HepG2 (cell line): ENCODE measurements around the gene TTLL13. TPM values are rescaled to one million over a fixed set of nuclear protein-coding genes. Genes with fewer than 3 reads are reported as not detected.
A peak's percentile ranks its signal among the peaks of the same experiment; 100 is the strongest.

Experiments used
- KLF16 ChIP-seq, 2 experiments: sonication (generic) in 1 of 2; formaldehyde crosslinking in 1 of 2; IDR thresholded peaks; 2 replicates each; pipeline versions ENCODE4 v1.6.1 to v1.8.0; 2016 to 2023; ENCODE audit warnings: missing genetic modification reagents in 2 of 2, missing compliant biosample characterization in 1 of 2
- SAP130 ChIP-seq: IDR thresholded peaks from 2 replicates; pipeline ENCODE4 v1.6.1; 2016; ENCODE audit warnings: low read depth
- SNAPC2 ChIP-seq: sonication (generic); formaldehyde crosslinking; IDR thresholded peaks from 2 replicates; pipeline ENCODE4 v1.8.1; 2022; ENCODE audit warnings: mild to moderate bottlenecking, missing genetic modification reagents
- polyA plus RNA-seq, 8 experiments: library from polyadenylated mRNA; depleted of rRNA in 3 of 8; stranded (reverse) in 7 of 8; unstranded in 1 of 8; fragments of >200 nt; fragmentation: Illumina TruSeq in 4 of 8; extraction: Trizol in 4 of 8; gene quantifications; 2 replicates each; pipeline versions ENCODE4 v1.2.1 to v1.2.3, GENCODE V29; 2011 to 2016; ENCODE audit warnings: low read depth in 4 of 8, missing spikeins in 1 of 8, mixed read lengths in 1 of 8; ENCODE audit not compliant: insufficient read depth in 1 of 8
- total RNA-seq, 5 experiments: library from RNA; depleted of rRNA; stranded (reverse); fragments of >200 nt; fragmentation: Illumina TruSeq; extraction: Trizol; gene quantifications; 2 replicates each; pipeline ENCODE4 v1.2.3, GENCODE V29; 2016; ENCODE audit warnings: low read depth in 1 of 5
- TF ChIP-seq, protein P1 (sequence below): sonication (generic); formaldehyde crosslinking; IDR thresholded peaks from 2 replicates; pipeline ENCODE4 v1.5.0; 2020; ENCODE audit warnings: mild to moderate bottlenecking, missing genetic modification reagents, borderline replicate concordance
- TF ChIP-seq, protein P2 (sequence below): sonication (generic); formaldehyde crosslinking; IDR thresholded peaks from 2 replicates; pipeline ENCODE4 v1.5.0; 2020; ENCODE audit warnings: missing genetic modification reagents, mild to moderate bottlenecking, borderline replicate concordance
- TF ChIP-seq, protein P3 (sequence below): sonication (generic); formaldehyde crosslinking; IDR thresholded peaks from 2 replicates; pipeline ENCODE4 v1.4.0; 2020; ENCODE audit warnings: missing genetic modification reagents, borderline replicate concordance
- TF ChIP-seq, protein P4 (sequence below): IDR thresholded peaks from 2 replicates; pipeline ENCODE4 v1.4.0; 2020; ENCODE audit warnings: mild to moderate bottlenecking, missing genetic modification reagents
- TF ChIP-seq, protein P5 (sequence below): sonication (generic); formaldehyde crosslinking; IDR thresholded peaks from 2 replicates; pipeline ENCODE4 v1.8.1; 2023; ENCODE audit warnings: missing genetic modification reagents, mild to moderate bottlenecking, borderline replicate concordance

TTLL13 gene
- total and polyA plus RNA-seq, 2 of the 13 experiments (the other 11 are each of a cell fraction or from before 2014, with no cell fraction given): 0.07 to 0.29 TPM

DNA sequence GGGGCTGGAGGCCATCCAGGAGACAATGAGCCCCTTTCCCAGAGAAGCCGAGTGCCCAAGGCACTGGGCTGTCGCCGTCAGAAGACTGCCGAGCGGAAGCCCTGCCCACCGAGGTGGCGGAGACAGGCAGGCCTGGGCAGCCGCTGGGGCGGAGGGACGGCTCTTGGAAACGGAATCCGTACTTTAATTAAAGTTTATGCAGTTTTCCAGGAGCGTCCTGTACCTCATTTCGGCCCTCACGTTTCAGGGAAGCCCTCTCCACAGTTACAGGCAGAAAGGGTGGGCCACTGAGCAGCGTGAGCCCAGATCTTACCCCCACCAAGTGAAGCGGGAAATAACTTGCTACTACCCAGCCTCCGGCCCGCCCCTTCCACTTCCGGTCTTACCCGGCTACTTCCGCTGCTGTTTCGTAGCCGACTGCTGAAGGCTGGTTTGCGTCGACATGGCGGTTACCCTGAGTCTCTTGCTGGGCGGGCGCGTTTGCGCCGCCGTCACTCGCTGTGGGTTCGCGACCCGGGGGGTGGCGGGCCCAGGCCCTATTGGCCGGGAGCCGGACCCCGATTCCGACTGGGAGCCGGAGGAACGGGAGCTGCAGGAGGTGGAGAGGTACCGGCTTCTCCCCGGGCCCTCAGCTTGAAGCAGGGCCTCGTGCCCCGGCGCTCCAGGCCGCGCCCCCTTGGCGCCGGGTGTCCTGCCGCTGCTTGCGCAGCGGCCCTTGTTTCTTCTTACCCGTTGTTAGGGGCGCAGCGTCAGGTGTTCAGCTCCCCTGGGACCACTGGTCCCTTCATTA is 16.1 kb downstream of the TTLL13 start, which contains the start of gene NGRN (continued):
- TF ChIP-seq, protein P1, sequence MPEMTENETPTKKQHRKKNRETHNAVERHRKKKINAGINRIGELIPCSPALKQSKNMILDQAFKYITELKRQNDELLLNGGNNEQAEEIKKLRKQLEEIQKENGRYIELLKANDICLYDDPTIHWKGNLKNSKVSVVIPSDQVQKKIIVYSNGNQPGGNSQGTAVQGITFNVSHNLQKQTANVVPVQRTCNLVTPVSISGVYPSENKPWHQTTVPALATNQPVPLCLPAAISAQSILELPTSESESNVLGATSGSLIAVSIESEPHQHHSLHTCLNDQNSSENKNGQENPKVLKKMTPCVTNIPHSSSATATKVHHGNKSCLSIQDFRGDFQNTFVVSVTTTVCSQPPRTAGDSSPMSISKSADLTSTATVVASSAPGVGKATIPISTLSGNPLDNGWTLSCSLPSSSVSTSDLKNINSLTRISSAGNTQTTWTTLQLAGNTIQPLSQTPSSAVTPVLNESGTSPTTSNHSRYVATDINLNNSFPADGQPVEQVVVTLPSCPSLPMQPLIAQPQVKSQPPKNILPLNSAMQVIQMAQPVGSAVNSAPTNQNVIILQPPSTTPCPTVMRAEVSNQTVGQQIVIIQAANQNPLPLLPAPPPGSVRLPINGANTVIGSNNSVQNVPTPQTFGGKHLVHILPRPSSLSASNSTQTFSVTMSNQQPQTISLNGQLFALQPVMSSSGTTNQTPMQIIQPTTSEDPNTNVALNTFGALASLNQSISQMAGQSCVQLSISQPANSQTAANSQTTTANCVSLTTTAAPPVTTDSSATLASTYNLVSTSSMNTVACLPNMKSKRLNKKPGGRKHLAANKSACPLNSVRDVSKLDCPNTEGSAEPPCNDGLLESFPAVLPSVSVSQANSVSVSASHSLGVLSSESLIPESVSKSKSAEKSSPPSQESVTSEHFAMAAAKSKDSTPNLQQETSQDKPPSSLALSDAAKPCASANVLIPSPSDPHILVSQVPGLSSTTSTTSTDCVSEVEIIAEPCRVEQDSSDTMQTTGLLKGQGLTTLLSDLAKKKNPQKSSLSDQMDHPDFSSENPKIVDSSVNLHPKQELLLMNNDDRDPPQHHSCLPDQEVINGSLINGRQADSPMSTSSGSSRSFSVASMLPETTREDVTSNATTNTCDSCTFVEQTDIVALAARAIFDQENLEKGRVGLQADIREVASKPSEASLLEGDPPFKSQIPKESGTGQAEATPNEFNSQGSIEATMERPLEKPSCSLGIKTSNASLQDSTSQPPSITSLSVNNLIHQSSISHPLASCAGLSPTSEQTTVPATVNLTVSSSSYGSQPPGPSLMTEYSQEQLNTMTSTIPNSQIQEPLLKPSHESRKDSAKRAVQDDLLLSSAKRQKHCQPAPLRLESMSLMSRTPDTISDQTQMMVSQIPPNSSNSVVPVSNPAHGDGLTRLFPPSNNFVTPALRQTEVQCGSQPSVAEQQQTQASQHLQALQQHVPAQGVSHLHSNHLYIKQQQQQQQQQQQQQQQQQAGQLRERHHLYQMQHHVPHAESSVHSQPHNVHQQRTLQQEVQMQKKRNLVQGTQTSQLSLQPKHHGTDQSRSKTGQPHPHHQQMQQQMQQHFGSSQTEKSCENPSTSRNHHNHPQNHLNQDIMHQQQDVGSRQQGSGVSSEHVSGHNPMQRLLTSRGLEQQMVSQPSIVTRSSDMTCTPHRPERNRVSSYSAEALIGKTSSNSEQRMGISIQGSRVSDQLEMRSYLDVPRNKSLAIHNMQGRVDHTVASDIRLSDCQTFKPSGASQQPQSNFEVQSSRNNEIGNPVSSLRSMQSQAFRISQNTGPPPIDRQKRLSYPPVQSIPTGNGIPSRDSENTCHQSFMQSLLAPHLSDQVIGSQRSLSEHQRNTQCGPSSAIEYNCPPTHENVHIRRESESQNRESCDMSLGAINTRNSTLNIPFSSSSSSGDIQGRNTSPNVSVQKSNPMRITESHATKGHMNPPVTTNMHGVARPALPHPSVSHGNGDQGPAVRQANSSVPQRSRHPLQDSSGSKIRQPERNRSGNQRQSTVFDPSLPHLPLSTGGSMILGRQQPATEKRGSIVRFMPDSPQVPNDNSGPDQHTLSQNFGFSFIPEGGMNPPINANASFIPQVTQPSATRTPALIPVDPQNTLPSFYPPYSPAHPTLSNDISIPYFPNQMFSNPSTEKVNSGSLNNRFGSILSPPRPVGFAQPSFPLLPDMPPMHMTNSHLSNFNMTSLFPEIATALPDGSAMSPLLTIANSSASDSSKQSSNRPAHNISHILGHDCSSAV (CRISPR knock-in tag): peak; percentile 65; the same call in 1 of the 2 replicates
- TF ChIP-seq, protein P2, sequence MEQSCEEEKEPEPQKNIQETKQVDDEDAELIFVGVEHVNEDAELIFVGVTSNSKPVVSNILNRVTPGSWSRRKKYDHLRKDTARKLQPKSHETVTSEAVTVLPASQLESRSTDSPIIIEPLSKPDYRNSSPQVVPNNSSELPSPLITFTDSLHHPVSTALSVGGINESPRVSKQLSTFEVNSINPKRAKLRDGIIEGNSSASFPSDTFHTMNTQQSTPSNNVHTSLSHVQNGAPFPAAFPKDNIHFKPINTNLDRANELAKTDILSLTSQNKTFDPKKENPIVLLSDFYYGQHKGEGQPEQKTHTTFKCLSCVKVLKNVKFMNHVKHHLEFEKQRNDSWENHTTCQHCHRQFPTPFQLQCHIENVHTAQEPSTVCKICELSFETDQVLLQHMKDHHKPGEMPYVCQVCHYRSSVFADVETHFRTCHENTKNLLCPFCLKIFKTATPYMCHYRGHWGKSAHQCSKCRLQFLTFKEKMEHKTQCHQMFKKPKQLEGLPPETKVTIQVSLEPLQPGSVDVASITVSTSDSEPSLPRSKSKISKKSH (CRISPR knock-in tag): peak; percentile 57; the same call in 1 of the 2 replicates
- TF ChIP-seq, protein P3, sequence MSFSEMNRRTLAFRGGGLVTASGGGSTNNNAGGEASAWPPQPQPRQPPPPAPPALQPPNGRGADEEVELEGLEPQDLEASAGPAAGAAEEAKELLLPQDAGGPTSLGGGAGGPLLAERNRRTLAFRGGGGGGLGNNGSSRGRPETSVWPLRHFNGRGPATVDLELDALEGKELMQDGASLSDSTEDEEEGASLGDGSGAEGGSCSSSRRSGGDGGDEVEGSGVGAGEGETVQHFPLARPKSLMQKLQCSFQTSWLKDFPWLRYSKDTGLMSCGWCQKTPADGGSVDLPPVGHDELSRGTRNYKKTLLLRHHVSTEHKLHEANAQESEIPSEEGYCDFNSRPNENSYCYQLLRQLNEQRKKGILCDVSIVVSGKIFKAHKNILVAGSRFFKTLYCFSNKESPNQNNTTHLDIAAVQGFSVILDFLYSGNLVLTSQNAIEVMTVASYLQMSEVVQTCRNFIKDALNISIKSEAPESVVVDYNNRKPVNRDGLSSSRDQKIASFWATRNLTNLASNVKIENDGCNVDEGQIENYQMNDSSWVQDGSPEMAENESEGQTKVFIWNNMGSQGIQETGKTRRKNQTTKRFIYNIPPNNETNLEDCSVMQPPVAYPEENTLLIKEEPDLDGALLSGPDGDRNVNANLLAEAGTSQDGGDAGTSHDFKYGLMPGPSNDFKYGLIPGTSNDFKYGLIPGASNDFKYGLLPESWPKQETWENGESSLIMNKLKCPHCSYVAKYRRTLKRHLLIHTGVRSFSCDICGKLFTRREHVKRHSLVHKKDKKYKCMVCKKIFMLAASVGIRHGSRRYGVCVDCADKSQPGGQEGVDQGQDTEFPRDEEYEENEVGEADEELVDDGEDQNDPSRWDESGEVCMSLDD (CRISPR knock-in tag): peak; percentile 42; the same call in 1 of the 2 replicates
- TF ChIP-seq, protein P4, sequence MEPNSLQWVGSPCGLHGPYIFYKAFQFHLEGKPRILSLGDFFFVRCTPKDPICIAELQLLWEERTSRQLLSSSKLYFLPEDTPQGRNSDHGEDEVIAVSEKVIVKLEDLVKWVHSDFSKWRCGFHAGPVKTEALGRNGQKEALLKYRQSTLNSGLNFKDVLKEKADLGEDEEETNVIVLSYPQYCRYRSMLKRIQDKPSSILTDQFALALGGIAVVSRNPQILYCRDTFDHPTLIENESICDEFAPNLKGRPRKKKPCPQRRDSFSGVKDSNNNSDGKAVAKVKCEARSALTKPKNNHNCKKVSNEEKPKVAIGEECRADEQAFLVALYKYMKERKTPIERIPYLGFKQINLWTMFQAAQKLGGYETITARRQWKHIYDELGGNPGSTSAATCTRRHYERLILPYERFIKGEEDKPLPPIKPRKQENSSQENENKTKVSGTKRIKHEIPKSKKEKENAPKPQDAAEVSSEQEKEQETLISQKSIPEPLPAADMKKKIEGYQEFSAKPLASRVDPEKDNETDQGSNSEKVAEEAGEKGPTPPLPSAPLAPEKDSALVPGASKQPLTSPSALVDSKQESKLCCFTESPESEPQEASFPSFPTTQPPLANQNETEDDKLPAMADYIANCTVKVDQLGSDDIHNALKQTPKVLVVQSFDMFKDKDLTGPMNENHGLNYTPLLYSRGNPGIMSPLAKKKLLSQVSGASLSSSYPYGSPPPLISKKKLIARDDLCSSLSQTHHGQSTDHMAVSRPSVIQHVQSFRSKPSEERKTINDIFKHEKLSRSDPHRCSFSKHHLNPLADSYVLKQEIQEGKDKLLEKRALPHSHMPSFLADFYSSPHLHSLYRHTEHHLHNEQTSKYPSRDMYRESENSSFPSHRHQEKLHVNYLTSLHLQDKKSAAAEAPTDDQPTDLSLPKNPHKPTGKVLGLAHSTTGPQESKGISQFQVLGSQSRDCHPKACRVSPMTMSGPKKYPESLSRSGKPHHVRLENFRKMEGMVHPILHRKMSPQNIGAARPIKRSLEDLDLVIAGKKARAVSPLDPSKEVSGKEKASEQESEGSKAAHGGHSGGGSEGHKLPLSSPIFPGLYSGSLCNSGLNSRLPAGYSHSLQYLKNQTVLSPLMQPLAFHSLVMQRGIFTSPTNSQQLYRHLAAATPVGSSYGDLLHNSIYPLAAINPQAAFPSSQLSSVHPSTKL (CRISPR knock-in tag): peak; percentile 56
- TF ChIP-seq SNAPC2 (CRISPR knock-in tag) (peak; percentile 87; the same call in 1 of the 2 replicates), SAP130 (peak; percentile 95), KLF16 (CRISPR knock-in tag; IDR thresholded peaks at IDR 0.05) (peak in 1 of 2 experiments; percentile 79; a peak in 2 of 4 replicates)
- TF ChIP-seq, protein P5, sequence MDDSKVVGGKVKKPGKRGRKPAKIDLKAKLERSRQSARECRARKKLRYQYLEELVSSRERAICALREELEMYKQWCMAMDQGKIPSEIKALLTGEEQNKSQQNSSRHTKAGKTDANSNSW: 0 out of 2 replicates have a peak, but pooled peaks have one; percentile 76
